ENCODE results near the gene ABHD16A. TPM values are rescaled to one million over a fixed set of nuclear protein-coding genes. Genes with fewer than 3 reads are reported as not detected.
A peak's percentile ranks its signal among the peaks of the same experiment; 100 is the strongest.

Gene ABHD16A
- total and polyA plus RNA-seq, 2 of the 13 experiments (the other 11 are each of a cell fraction or from before 2014, with no cell fraction given), result 43.5 to 45.4 TPM

- TF ChIP-seq SMARCE1 (IDR thresholded peaks at IDR 0.05; ENCODE audit: borderline replicate concordance), result no peak
- peak; percentile 53; the same call in 1 of the 2 replicates for TF ChIP-seq ZNF616 (CRISPR knock-in tag; IDR thresholded peaks at IDR 0.05; ENCODE audit: low read depth)
- TF ChIP-seq RBAK (CRISPR knock-in tag; IDR thresholded peaks at IDR 0.05), result peak; percentile 6; the same call in 1 of the 2 replicates
- TF ChIP-seq ZNF281 (CRISPR knock-in tag; IDR thresholded peaks at IDR 0.05; ENCODE audit: borderline replicate concordance), result peak; percentile 54; the same call in 1 of the 2 replicates
- peak; percentile 91 for TF ChIP-seq DMAP1 (CRISPR knock-in tag; IDR thresholded peaks at IDR 0.05)
- no peak; the same call in 1 of the 2 replicates for TF ChIP-seq KIAA2018 (CRISPR knock-in tag; IDR thresholded peaks at IDR 0.05; ENCODE audit: borderline replicate concordance)
- no peak for TF ChIP-seq ZNF879 (CRISPR knock-in tag; IDR thresholded peaks at IDR 0.05)
- no peak for TF ChIP-seq PAF1 (CRISPR knock-in tag; IDR thresholded peaks at IDR 0.05)
- no peak for TF ChIP-seq ZNF20 (CRISPR knock-in tag; IDR thresholded peaks at IDR 0.05)
- peak; percentile 81 for TF ChIP-seq CREB1 (IDR thresholded peaks at IDR 0.05)
- peak; percentile 93 for TF ChIP-seq CREB1 (CRISPR knock-in tag; IDR thresholded peaks at IDR 0.05)
- TF ChIP-seq MTF1 (CRISPR knock-in tag; IDR thresholded peaks at IDR 0.05), result 0 out of 2 replicates have a peak, but pooled peaks have one; percentile 55
- no peak for TF ChIP-seq GPBP1L1 (CRISPR knock-in tag; IDR thresholded peaks at IDR 0.05)
- TF ChIP-seq TBL1XR1 (IDR thresholded peaks at IDR 0.05; ENCODE audit: borderline replicate concordance, low read length, partially characterized antibody), result peak; percentile 88
- no peak for TF ChIP-seq HNRNPUL1 (IDR thresholded peaks at IDR 0.05; ENCODE audit: low read depth, low read length)
Observed at GRCh38 chr6:31665501-31666336, 37.4 kb downstream of the ABHD16A start, which contains the start of gene CSNK2B (continued).
